Peyer's patch (tissue), 4 donors: ENCODE data around the gene JUP. TPM values are rescaled to one million over a fixed set of nuclear protein-coding genes. Genes with fewer than 3 reads are reported as not detected.

Experiments
- DNase-seq, 3 donors: peaks; one replicate each; pipeline ENCODE4 v3.0.0-alpha.2; 2017 to 2019
- H3K27ac ChIP-seq, 4 donors: fragments of 200-600 bp; sonication (generic); one replicate each; pipeline ENCODE4 v1.5.1; 2016 to 2019
- H3K27me3 ChIP-seq, 2 donors: fragments of 200-600 bp; sonication (generic); one replicate each; pipeline ENCODE4 v1.5.1; 2019
- H3K36me3 ChIP-seq, 3 donors: fragments of 200-600 bp; sonication (generic); one replicate each; pipeline ENCODE4 v1.5.1; 2016 to 2019
- H3K4me1 ChIP-seq, 4 donors: fragments of 200-600 bp; sonication (generic); one replicate each; pipeline ENCODE4 v1.5.1; 2016 to 2019
- H3K4me3 ChIP-seq, 4 donors: fragments of 200-600 bp; sonication (generic); 1 replicate in 3 of 4; 2 replicates in 1 of 4; pipeline ENCODE4 v1.5.1; 2016 to 2019; ENCODE audit warnings: mild to moderate bottlenecking in 1 of 4
- H3K9me3 ChIP-seq, 4 donors: fragments of 200-600 bp; sonication (generic); one replicate each; pipeline ENCODE4 v1.5.1; 2016 to 2019; ENCODE audit warnings: mild to moderate bottlenecking in 1 of 4
- CTCF ChIP-seq, 6 experiments: fragments of 450-650 bp in 4 of 6; fragments of 200-600 bp in 2 of 6; sonication (generic) in 1 of 6; IDR thresholded peaks; one replicate each; pipeline ENCODE4 v1.5.1; 2017 to 2019; ENCODE audit warnings: antibody characterized with exemption in 6 of 6, mild to moderate bottlenecking in 3 of 6, moderate library complexity in 1 of 6
- POLR2A ChIP-seq, 2 donors: fragments of 450-650 bp; IDR thresholded peaks; one replicate each; pipeline ENCODE4 v1.5.1; 2017; ENCODE audit warnings: antibody characterized with exemption in 2 of 2, mild to moderate bottlenecking in 2 of 2, moderate library complexity in 2 of 2
- total RNA-seq, 4 donors: library from RNA; depleted of rRNA; stranded (reverse); fragments of >200 nt; gene quantifications; one replicate each; pipeline ENCODE4 v1.1.0, GENCODE V29; 2016

JUP gene
- total RNA-seq, 4 donors from 2014 or later = 229 to 585 (median 505) TPM

GRCh38 chr17:41730479-41730878 lies 56.0 kb downstream of the JUP start:
- H3K4me1 ChIP-seq = peaks cover 0 to 19% (median 6%) of the 10 kb centered on the region in 4 donors
- TF ChIP-seq POLR2A (IDR thresholded peaks at IDR 0.05) (no peak), CTCF (IDR thresholded peaks at IDR 0.05) (no peak)
- peaks cover 0 to 21% of the 10 kb centered on the region in 2 donors for H3K27me3 ChIP-seq
- H3K36me3 ChIP-seq = no peaks in the 10 kb centered on the region
- H3K4me3 ChIP-seq = no peak overlapping the region
- no peaks in the 10 kb centered on the region for H3K9me3 ChIP-seq
- H3K27ac ChIP-seq = no peak overlapping the region
- DNase-seq = no peak

GRCh38 chr17:41728056-41728455 lies 58.5 kb downstream of the JUP start:
- Histone ChIP-seq H3K36me3 (no peaks in the 10 kb centered on the region), H3K27me3 (no peaks in the 10 kb centered on the region), H3K27ac (no peak overlapping the region), H3K4me1 (no peaks in the 10 kb centered on the region), H3K9me3 (no peaks in the 10 kb centered on the region), H3K4me3 (no peak overlapping the region)
- TF ChIP-seq CTCF (IDR thresholded peaks at IDR 0.05) (no peak), POLR2A (IDR thresholded peaks at IDR 0.05) (no peak)
- DNase-seq = no peak

GRCh38 chr17:41725134-41725533 lies 61.4 kb downstream of the JUP start:
- H3K27me3 ChIP-seq = no peaks in the 10 kb centered on the region
- H3K4me1 ChIP-seq = no peaks in the 10 kb centered on the region
- H3K27ac ChIP-seq = no peak overlapping the region
- H3K4me3 ChIP-seq = no peak overlapping the region
- no peak for TF ChIP-seq POLR2A (IDR thresholded peaks at IDR 0.05)
- no peaks in the 10 kb centered on the region for H3K9me3 ChIP-seq
- H3K36me3 ChIP-seq = no peaks in the 10 kb centered on the region
- no peak for DNase-seq

GRCh38 chr17:41724476-41725050 lies 61.9 kb downstream of the JUP start:
- DNase-seq = no peak
- TF ChIP-seq POLR2A (IDR thresholded peaks at IDR 0.05) (no peak), CTCF (IDR thresholded peaks at IDR 0.05) (no peak)

GRCh38 chr17:41723801-41724475 lies 62.6 kb downstream of the JUP start:
- Histone ChIP-seq H3K4me3 (no peak overlapping the region), H3K9me3 (no peaks in the 10 kb centered on the region), H3K27me3 (no peaks in the 10 kb centered on the region), H3K36me3 (no peaks in the 10 kb centered on the region), H3K27ac (no peak overlapping the region), H3K4me1 (no peaks in the 10 kb centered on the region)
- TF ChIP-seq POLR2A (IDR thresholded peaks at IDR 0.05) (no peak), CTCF (IDR thresholded peaks at IDR 0.05) (no peak)
- DNase-seq = no peak

More at GRCh38 chr17:41724476-41725050, 61.9 kb downstream of the JUP start:
- Histone ChIP-seq H3K36me3 (no peaks in the 10 kb centered on the region), H3K27me3 (no peaks in the 10 kb centered on the region), H3K27ac (no peak overlapping the region), H3K9me3 (no peaks in the 10 kb centered on the region), H3K4me3 (no peak overlapping the region), H3K4me1 (no peaks in the 10 kb centered on the region)

- no peak for DNase-seq
- TF ChIP-seq CTCF (IDR thresholded peaks at IDR 0.05) = no peak
- TF ChIP-seq POLR2A (IDR thresholded peaks at IDR 0.05) = no peak
- Histone ChIP-seq H3K36me3 (no peaks in the 10 kb centered on the region), H3K27ac (no peak overlapping the region), H3K4me3 (no peak overlapping the region), H3K27me3 (no peaks in the 10 kb centered on the region), H3K4me1 (no peaks in the 10 kb centered on the region), H3K9me3 (no peaks in the 10 kb centered on the region)
Measured at GRCh38 chr17:41722231-41722630, 64.3 kb downstream of the JUP start.
